Neural cell (in vitro differentiated cells): ENCODE data around the gene FGD5. TPM values are rescaled to one million over a fixed set of nuclear protein-coding genes. Genes with fewer than 3 reads are reported as not detected.

Source experiments
- H2AFZ ChIP-seq: fragments of 200-600, 300-800 bp; sonication (generic), shearing (Covaris generic); 2 replicates; pipeline ENCODE4 v1.6.0; 2014; ENCODE audit warnings: low read depth, mild to moderate bottlenecking, antibody characterized with exemption, low read length, moderate library complexity
- H3F3A ChIP-seq: fragments of 200-600 bp; shearing (Covaris generic); 2 replicates; pipeline ENCODE4 v1.6.1; 2016; ENCODE audit warnings: mild to moderate bottlenecking, moderate library complexity, mixed read lengths, antibody characterized with exemption, low read length; ENCODE audit not compliant: insufficient read depth, poor library complexity, severe bottlenecking
- H3K27ac ChIP-seq: fragments of 200-600, 300-800 bp; sonication (generic), shearing (Covaris generic); 2 replicates; pipeline ENCODE4 v1.5.1; 2014; ENCODE audit warnings: mild to moderate bottlenecking, low read length, moderate library complexity
- H3K27me3 ChIP-seq: fragments of 300-800, 200-600 bp; sonication (generic), shearing (Covaris generic); 2 replicates; pipeline ENCODE4 v1.6.0; 2014; ENCODE audit warnings: mild to moderate bottlenecking, low read depth, low read length, moderate library complexity; ENCODE audit not compliant: insufficient read depth
- H3K36me3 ChIP-seq: fragments of 300-800, 200-600 bp; sonication (generic), shearing (Covaris generic); 2 replicates; pipeline ENCODE4 v1.5.1; 2014; ENCODE audit warnings: mild to moderate bottlenecking, antibody characterized with exemption, low read length, moderate library complexity; ENCODE audit not compliant: insufficient read depth
- H3K4me2 ChIP-seq: fragments of 300-800, 200-600 bp; sonication (generic), shearing (Covaris generic); 2 replicates; pipeline ENCODE4 v1.6.0; 2014; ENCODE audit warnings: mild to moderate bottlenecking, low read length
- H3K4me3 ChIP-seq: fragments of 300-800, 200-600 bp; sonication (generic), shearing (Covaris generic); 2 replicates; pipeline ENCODE4 v1.5.1; 2014; ENCODE audit warnings: mild to moderate bottlenecking, low read length, moderate library complexity
- H3K79me2 ChIP-seq: fragments of 200-600 bp; shearing (Covaris generic); replicated peaks from 2 replicates; pipeline ENCODE4 v1.6.0; 2014; ENCODE audit warnings: mild to moderate bottlenecking, low read length, moderate library complexity; ENCODE audit not compliant: insufficient read depth
- H3K9ac ChIP-seq: fragments of 300-800, 200-600 bp; sonication (generic), shearing (Covaris generic); 2 replicates; pipeline ENCODE4 v1.6.1; 2016; ENCODE audit warnings: mild to moderate bottlenecking, low read length, mixed read lengths
- H3K9me2 ChIP-seq: fragments of 200-600 bp; shearing (Covaris generic); 2 replicates; pipeline ENCODE4 v1.6.1; 2016; ENCODE audit warnings: mild to moderate bottlenecking, low read length, mixed read lengths; ENCODE audit not compliant: insufficient read depth
- H3K9me3 ChIP-seq: fragments of 200-600, 300-800 bp; sonication (generic), shearing (Covaris generic); 2 replicates; pipeline ENCODE4 v1.6.1; 2016; ENCODE audit warnings: mild to moderate bottlenecking, mixed run types, low read length, moderate library complexity, mixed read lengths
- H4K20me1 ChIP-seq: fragments of 200-600 bp; shearing (Covaris generic); 2 replicates; pipeline ENCODE4 v1.6.1; 2016; ENCODE audit warnings: mild to moderate bottlenecking, mixed run types; ENCODE audit not compliant: insufficient read depth
- CTCF ChIP-seq: fragments of 450-650 bp; IDR thresholded peaks from 2 replicates; pipeline ENCODE4 v1.5.1; 2014; ENCODE audit warnings: antibody characterized with exemption, mild to moderate bottlenecking, moderate library complexity; ENCODE audit not compliant: poor library complexity, severe bottlenecking
- EP300 ChIP-seq: fragments of 450-650 bp; conservative IDR thresholded peaks from 2 replicates; pipeline ENCODE4 v1.6.1; 2014; ENCODE audit warnings: antibody characterized with exemption, mild to moderate bottlenecking, moderate library complexity; ENCODE audit not compliant: poor library complexity, severe bottlenecking
- EZH2 ChIP-seq: fragments of 200-600, 300-800 bp; shearing (Covaris generic), sonication (generic); IDR thresholded peaks from 2 replicates; pipeline ENCODE4 v1.6.1; 2014; ENCODE audit warnings: antibody characterized with exemption, low read length, borderline replicate concordance, mild to moderate bottlenecking; ENCODE audit not compliant: insufficient read depth, poor library complexity, severe bottlenecking
- MXI1 ChIP-seq: fragments of 450-650 bp; conservative IDR thresholded peaks from 2 replicates; pipeline ENCODE4 v1.6.1; 2014; ENCODE audit warnings: antibody characterized with exemption, mild to moderate bottlenecking; ENCODE audit not compliant: poor library complexity, severe bottlenecking
- POLR2AphosphoS5 ChIP-seq: IDR thresholded peaks from 2 replicates; pipeline ENCODE4 v1.6.1; 2012
- RAD21 ChIP-seq: fragments of 450-650 bp; conservative IDR thresholded peaks from 2 replicates; pipeline ENCODE4 v1.6.1; 2014; ENCODE audit warnings: antibody characterized with exemption, mild to moderate bottlenecking, moderate library complexity
- REST ChIP-seq: IDR thresholded peaks from 2 replicates; pipeline ENCODE4 v1.6.1; 2012; ENCODE audit warnings: borderline replicate concordance
- SMC3 ChIP-seq: fragments of 450-650 bp; conservative IDR thresholded peaks from 2 replicates; pipeline ENCODE4 v1.6.1; 2014; ENCODE audit warnings: antibody characterized with exemption, mild to moderate bottlenecking, moderate library complexity; ENCODE audit not compliant: poor library complexity
- TAF1 ChIP-seq: IDR thresholded peaks from 2 replicates; pipeline ENCODE4 v1.6.1; 2012; ENCODE audit warnings: low read depth
- polyA plus RNA-seq: library from polyadenylated mRNA; depleted of rRNA; stranded (reverse); fragments of >200 nt; gene quantifications from 2 replicates; pipeline ENCODE4 v1.2.3, GENCODE V29; 2014

FGD5 gene
- polyA plus RNA-seq, 1 donor from 2014 or later = not detected

GRCh38 chr3:14802381-14802731 is 16.4 kb upstream of the FGD5 start:
- no peak overlapping the region for H3K9ac ChIP-seq
- no peaks in the 10 kb centered on the region for H4K20me1 ChIP-seq
- peaks cover 11% of the 10 kb centered on the region for H3K9me3 ChIP-seq
- no peaks in the 10 kb centered on the region for H3F3A ChIP-seq
- no peaks in the 10 kb centered on the region for H3K9me2 ChIP-seq
- H3K27ac ChIP-seq = no peak overlapping the region
- H3K79me2 ChIP-seq = no peaks in the 10 kb centered on the region
- H3K27me3 ChIP-seq = no peaks in the 10 kb centered on the region
- H3K36me3 ChIP-seq = no peaks in the 10 kb centered on the region
- no peak overlapping the region for H2AFZ ChIP-seq
- TF ChIP-seq EZH2 (no peak), EP300 (no peak), RAD21 (no peak), REST (no peak), TAF1 (no peak), SMC3 (no peak), MXI1 (no peak), CTCF (no peak), POLR2AphosphoS5 (no peak)
- no peak overlapping the region for H3K4me2 ChIP-seq
- no peak overlapping the region for H3K4me3 ChIP-seq

- H3K4me2 ChIP-seq = no peak overlapping the region
Observed at GRCh38 chr3:14803101-14803980, 15.4 kb upstream of the FGD5 start.

More at GRCh38 chr3:14803101-14803980, 15.4 kb upstream of the FGD5 start:
- no peaks in the 10 kb centered on the region for H4K20me1 ChIP-seq
- H3K36me3 ChIP-seq = no peaks in the 10 kb centered on the region
- H3K4me3 ChIP-seq = no peak overlapping the region
- H3K9ac ChIP-seq = no peak overlapping the region
- H2AFZ ChIP-seq = no peak overlapping the region
- TF ChIP-seq TAF1 (no peak), MXI1 (no peak), EP300 (no peak), REST (no peak), POLR2AphosphoS5 (no peak), SMC3 (no peak), EZH2 (no peak), RAD21 (no peak), CTCF (no peak)
- no peaks in the 10 kb centered on the region for H3K79me2 ChIP-seq
- H3K9me2 ChIP-seq = no peaks in the 10 kb centered on the region
- H3F3A ChIP-seq = no peaks in the 10 kb centered on the region
- H3K9me3 ChIP-seq = peaks cover 11% of the 10 kb centered on the region
- no peaks in the 10 kb centered on the region for H3K27me3 ChIP-seq
- no peak overlapping the region for H3K27ac ChIP-seq
